ENCODE data around the gene TTC19.

Gene TTC19

GRCh38 chr17:15999141-15999973, at the start of gene TTC19, which contains the start of gene ZSWIM7:
TTC19 (plus strand) TSS chr17:15999824; CDS start chr17:15999849, 25 bp downstream.
ZSWIM7 (minus strand) TSS chr17:15999704; CDS start chr17:15999594, 110 bp downstream.
- DNase-seq (ENCODE audit: low read depth) = peak; percentile 60

- no peak for DNase-seq (ENCODE audit: low read depth)
These were observed 48.1 kb upstream of the TTC19 start for GRCh38 chr17:15951368-15952047.

- DNase-seq (ENCODE audit: low read depth) = no peak
These were observed 47.5 kb upstream of the TTC19 start for GRCh38 chr17:15952048-15952532.

GRCh38 chr17:15952916-15953790, 46.5 kb upstream of the TTC19 start:
- no peak for DNase-seq (ENCODE audit: low read depth)

GRCh38 chr17:15954222-15954621, 45.4 kb upstream of the TTC19 start:
- peak; percentile 41 for DNase-seq (ENCODE audit: low read depth)

GRCh38 chr17:15955793-15956541, 43.7 kb upstream of the TTC19 start:
- DNase-seq (ENCODE audit: low read depth) = no peak

GRCh38 chr17:15957206-15957605, 42.4 kb upstream of the TTC19 start:
- DNase-seq (ENCODE audit: low read depth) = no peak

- DNase-seq (ENCODE audit: low read depth) = no peak
These were observed 41.9 kb upstream of the TTC19 start for GRCh38 chr17:15957608-15958307.

GRCh38 chr17:15958484-15958854, 41.2 kb upstream of the TTC19 start:
- no peak for DNase-seq (ENCODE audit: low read depth)

- no peak for DNase-seq (ENCODE audit: low read depth)
These were observed 35.9 kb upstream of the TTC19 start for GRCh38 chr17:15963670-15964110.

GRCh38 chr17:15965528-15965927, 34.1 kb upstream of the TTC19 start:
- no peak for DNase-seq (ENCODE audit: low read depth)

- no peak for DNase-seq (ENCODE audit: low read depth)
These were observed 33.3 kb upstream of the TTC19 start for GRCh38 chr17:15966183-15966878.

- no peak for DNase-seq (ENCODE audit: low read depth)
These were observed 32.8 kb upstream of the TTC19 start for GRCh38 chr17:15966879-15967248.

- DNase-seq (ENCODE audit: low read depth) = no peak
These were observed 31.8 kb upstream of the TTC19 start for GRCh38 chr17:15967706-15968399.

- no peak for DNase-seq (ENCODE audit: low read depth)
These were observed 30.2 kb upstream of the TTC19 start for GRCh38 chr17:15969463-15969862.

GRCh38 chr17:15970500-15970899, 29.1 kb upstream of the TTC19 start:
- DNase-seq (ENCODE audit: low read depth) = no peak

- DNase-seq (ENCODE audit: low read depth) = no peak
These were observed 28.4 kb upstream of the TTC19 start for GRCh38 chr17:15971098-15971678.

GRCh38 chr17:15971882-15972281, 27.7 kb upstream of the TTC19 start:
- DNase-seq (ENCODE audit: low read depth) = no peak

GRCh38 chr17:15972497-15972951, 27.1 kb upstream of the TTC19 start:
- DNase-seq (ENCODE audit: low read depth) = no peak
